A673 (cell line): Measurements from ENCODE around the gene METTL22. TPM values are rescaled to one million over a fixed set of nuclear protein-coding genes. Genes with fewer than 3 reads are reported as not detected.

Source experiments
- BruUV-seq: library from RNA; stranded (reverse); fragments of 400-500 nt; replicated peaks from 2 replicates; lab custom pipeline; 2021; lab: Mats Ljungman, UMichigan
- CTCF ChIA-PET: fragments of 300-600 bp; sonication (Branson Sonifier 250); formaldehyde crosslinking; loops from one replicate; lab custom pipeline; 2022; ENCODE audit warnings: antibody characterized with exemption; lab: Charles Lee
- POLR2A ChIA-PET: fragments of 300-600 bp; sonication (Branson Sonifier 250); formaldehyde crosslinking; loops from one replicate; lab custom pipeline; 2022; ENCODE audit warnings: antibody characterized with exemption; ENCODE audit not compliant: low non-redundant PET; lab: Charles Lee
- DNase-seq: peaks from one replicate; pipeline ENCODE4 v3.0.0-alpha.2; 2015; ENCODE audit warnings: low spot score
- H3K27ac ChIP-seq: fragments of 200-600 bp; sonication (generic); 2 replicates; pipeline ENCODE4 v1.5.1; 2016; ENCODE audit warnings: mixed run types, low read depth, mild to moderate bottlenecking, mixed read lengths, antibody characterized with exemption, low read length; ENCODE audit not compliant: poor library complexity, severe bottlenecking
- H3K27me3 ChIP-seq: fragments of 200-600 bp; sonication (generic); replicated peaks from 2 replicates; pipeline ENCODE4 v1.6.1; 2017; ENCODE audit warnings: mixed run types, low read depth, mild to moderate bottlenecking, mixed read lengths, antibody characterized with exemption, low read length; ENCODE audit not compliant: insufficient read depth, poor library complexity
- H3K36me3 ChIP-seq: fragments of 200-600 bp; sonication (generic); 2 replicates; pipeline ENCODE4 v1.6.1; 2016; ENCODE audit warnings: mixed run types, mild to moderate bottlenecking, mixed read lengths, antibody characterized with exemption, low read length; ENCODE audit not compliant: insufficient read depth, poor library complexity, severe bottlenecking
- H3K4me1 ChIP-seq: fragments of 200-600 bp; sonication (generic); 2 replicates; pipeline ENCODE4 v1.6.1; 2017; ENCODE audit warnings: mixed run types, mild to moderate bottlenecking, mixed read lengths, antibody characterized with exemption, low read length; ENCODE audit not compliant: insufficient read depth, poor library complexity, severe bottlenecking
- H3K4me3 ChIP-seq: fragments of 200-600 bp; sonication (generic); 2 replicates; pipeline ENCODE4 v1.5.1; 2016; ENCODE audit warnings: low read depth, mixed run types, mild to moderate bottlenecking, mixed read lengths, low read length; ENCODE audit not compliant: poor library complexity, severe bottlenecking
- H3K9me3 ChIP-seq: fragments of 200-600 bp; sonication (generic); 2 replicates; pipeline ENCODE4 v1.6.1; 2016; ENCODE audit warnings: mixed run types, low read depth, mild to moderate bottlenecking, mixed read lengths, antibody characterized with exemption, low read length; ENCODE audit not compliant: poor library complexity, severe bottlenecking
- EZH2 ChIP-seq: fragments of 200-600 bp; sonication (generic); IDR thresholded peaks from 2 replicates; pipeline ENCODE4 v1.6.1; 2017; ENCODE audit warnings: borderline replicate concordance, low read depth, mild to moderate bottlenecking, mixed read lengths, antibody characterized with exemption, low read length; ENCODE audit not compliant: poor library complexity, severe bottlenecking
- intact Hi-C: fragments of 100-400 bp; cut with micrococcal nuclease; formaldehyde crosslinking; loops from one replicate; pipeline ENCODE4 v1.10.0; 2022; ENCODE audit not compliant: unreplicated experiment
- total RNA-seq: library from RNA; stranded (reverse); gene quantifications from 2 replicates; pipeline ENCODE4 v1.2.3, GENCODE V29; 2021
- TF ChIP-seq, protein P1 (sequence below): fragments of 300-800, 200-600 bp; sonication (generic); conservative IDR thresholded peaks from 2 replicates; pipeline ENCODE4 v1.5.1; 2017; ENCODE audit warnings: low read depth, mild to moderate bottlenecking, antibody characterized with exemption, low read length, moderate library complexity, mixed read lengths

Gene METTL22
- total RNA-seq, 1 experiment from 2014 or later, result 91.2 TPM

GRCh38 chr16:8639694-8640093 lies 18.2 kb downstream of the METTL22 start:
- Histone ChIP-seq H3K4me1 (peaks cover 5% of the 10 kb centered on the region), H3K36me3 (peaks cover 89% of the 10 kb centered on the region), H3K27ac (no peak overlapping the region), H3K27me3 (no peaks in the 10 kb centered on the region), H3K4me3 (no peak overlapping the region), H3K9me3 (no peaks in the 10 kb centered on the region)
- ChIA-PET POLR2A (no interaction called here), CTCF (no interaction called here)
- TF ChIP-seq, protein P1, sequence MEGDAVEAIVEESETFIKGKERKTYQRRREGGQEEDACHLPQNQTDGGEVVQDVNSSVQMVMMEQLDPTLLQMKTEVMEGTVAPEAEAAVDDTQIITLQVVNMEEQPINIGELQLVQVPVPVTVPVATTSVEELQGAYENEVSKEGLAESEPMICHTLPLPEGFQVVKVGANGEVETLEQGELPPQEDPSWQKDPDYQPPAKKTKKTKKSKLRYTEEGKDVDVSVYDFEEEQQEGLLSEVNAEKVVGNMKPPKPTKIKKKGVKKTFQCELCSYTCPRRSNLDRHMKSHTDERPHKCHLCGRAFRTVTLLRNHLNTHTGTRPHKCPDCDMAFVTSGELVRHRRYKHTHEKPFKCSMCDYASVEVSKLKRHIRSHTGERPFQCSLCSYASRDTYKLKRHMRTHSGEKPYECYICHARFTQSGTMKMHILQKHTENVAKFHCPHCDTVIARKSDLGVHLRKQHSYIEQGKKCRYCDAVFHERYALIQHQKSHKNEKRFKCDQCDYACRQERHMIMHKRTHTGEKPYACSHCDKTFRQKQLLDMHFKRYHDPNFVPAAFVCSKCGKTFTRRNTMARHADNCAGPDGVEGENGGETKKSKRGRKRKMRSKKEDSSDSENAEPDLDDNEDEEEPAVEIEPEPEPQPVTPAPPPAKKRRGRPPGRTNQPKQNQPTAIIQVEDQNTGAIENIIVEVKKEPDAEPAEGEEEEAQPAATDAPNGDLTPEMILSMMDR, result no peak
- TF ChIP-seq EZH2, result no peak
- DNase-seq, result no peak
- BruUV-seq, result no TSS peak
- intact Hi-C loops, result loop anchor here (5.0 kb wide), 1 partner anchor 62 kb away; no protein-coding TSS in a partner anchor

- Histone ChIP-seq H3K4me3 (no peak overlapping the region), H3K27ac (no peak overlapping the region), H3K36me3 (peaks cover 89% of the 10 kb centered on the region), H3K9me3 (no peaks in the 10 kb centered on the region), H3K4me1 (no peaks in the 10 kb centered on the region), H3K27me3 (no peaks in the 10 kb centered on the region)
- CTCF ChIA-PET, result no interaction called here
- intact Hi-C loops, result no loop called here
- DNase-seq, result no peak
- POLR2A ChIA-PET, result no interaction called here
- BruUV-seq, result no TSS peak
- TF ChIP-seq EZH2, result no peak
- TF ChIP-seq, protein P1, result no peak
Observed at GRCh38 chr16:8641671-8642070, 20.2 kb downstream of the METTL22 start.

- TF ChIP-seq, protein P1, result no peak
- no peak for TF ChIP-seq EZH2
- DNase-seq, result no peak
- POLR2A ChIA-PET, result no interaction called here
- intact Hi-C loops, result no loop called here
- Histone ChIP-seq H3K4me3 (no peak overlapping the region), H3K27ac (no peak overlapping the region), H3K4me1 (no peaks in the 10 kb centered on the region), H3K36me3 (peaks cover 89% of the 10 kb centered on the region), H3K9me3 (no peaks in the 10 kb centered on the region), H3K27me3 (no peaks in the 10 kb centered on the region)
- no TSS peak for BruUV-seq
- CTCF ChIA-PET, result no interaction called here
Observed at GRCh38 chr16:8642146-8642545, 20.6 kb downstream of the METTL22 start.
